Esophagus muscularis mucosa (tissue), 4 donors: ENCODE data around the gene DIP2C. TPM values are rescaled to one million over a fixed set of nuclear protein-coding genes. Genes with fewer than 3 reads are reported as not detected.
A peak's percentile ranks its signal among the peaks of the same experiment; 100 is the strongest.
"Not testable (repeated sequence)": the region's sequence is repeated elsewhere in the genome, so short reads cannot be mapped to it uniquely, and the experiment has no call there.

Source experiments
- DNase-seq: peaks from one replicate; pipeline ENCODE4 v3.0.0-alpha.2; 2017; ENCODE audit errors: extremely low spot score
- H3K27ac ChIP-seq, 4 donors: fragments of 200-600 bp; sonication (generic); replicated peaks in 1 of 4; 1 replicate in 3 of 4; 2 replicates in 1 of 4; pipeline ENCODE4 v1.5.1; 2016 to 2019; ENCODE audit warnings: mild to moderate bottlenecking in 1 of 4
- H3K27me3 ChIP-seq, 4 donors: fragments of 200-600 bp; sonication (generic); one replicate each; pipeline versions ENCODE4 v1.5.1 to v1.6.0; 2016 to 2019
- H3K36me3 ChIP-seq, 4 donors: fragments of 200-600 bp; sonication (generic); one replicate each; pipeline ENCODE4 v1.5.1; 2016 to 2019
- H3K4me1 ChIP-seq, 4 donors: fragments of 200-600 bp; sonication (generic); one replicate each; pipeline ENCODE4 v1.5.1; 2016 to 2019
- H3K4me3 ChIP-seq, 4 donors: fragments of 200-600 bp; sonication (generic); 1 replicate in 2 of 4; 2 replicates in 2 of 4; pipeline ENCODE4 v1.5.1; 2016 to 2019; ENCODE audit warnings: mild to moderate bottlenecking in 4 of 4, moderate library complexity in 1 of 4
- H3K9me3 ChIP-seq, 4 donors: fragments of 200-600 bp; sonication (generic); 1 replicate in 3 of 4; 2 replicates in 1 of 4; pipeline ENCODE4 v1.5.1; 2016 to 2019
- CTCF ChIP-seq, 3 experiments: fragments of 200-600 bp in 2 of 3; fragments of 450-650 bp in 1 of 3; sonication (generic) in 2 of 3; IDR thresholded peaks; one replicate each; pipeline ENCODE4 v1.5.1; 2017 to 2019; ENCODE audit warnings: antibody characterized with exemption in 3 of 3, mild to moderate bottlenecking in 2 of 3, moderate library complexity in 1 of 3
- EP300 ChIP-seq: sonication (generic); formaldehyde crosslinking; IDR thresholded peaks from one replicate; pipeline ENCODE4 v1.6.1; 2017; ENCODE audit warnings: antibody characterized with exemption
- POLR2A ChIP-seq: fragments of 450-650 bp; IDR thresholded peaks from one replicate; pipeline ENCODE4 v1.6.1; 2017; ENCODE audit warnings: antibody characterized with exemption, moderate library complexity, mild to moderate bottlenecking, low read depth
- POLR2AphosphoS5 ChIP-seq, 2 donors: sonication (generic); formaldehyde crosslinking; IDR thresholded peaks; one replicate each; pipeline ENCODE4 v1.6.1; 2017; ENCODE audit warnings: antibody characterized with exemption in 2 of 2
- WGBS: methylation state at CpG from one replicate; pipeline ENCODE4 v1.1.5; 2018; 5-methylcytosine and 5-hydroxymethylcytosine counted together
- intact Hi-C: fragments of 100-400 bp; cut with DNase I; formaldehyde crosslinking; loops from one replicate; pipeline ENCODE4 v1.15.1; 2023
- total RNA-seq, 4 donors: library from RNA; depleted of rRNA; stranded (reverse); fragments of >200 nt; gene quantifications; one replicate each; pipeline versions ENCODE4 v1.1.0 to v1.2.1, GENCODE V29; 2016

The DIP2C gene
- total RNA-seq, 4 donors from 2014 or later: 38.6 to 66.4 (median 55.7) TPM

- peak; percentile 53 for DNase-seq
- H3K27ac ChIP-seq: peak overlapping the region; percentile 42 to 95 (median 70)
Observed at GRCh38 chr10:680146-680545, 9.3 kb downstream of the DIP2C start.

GRCh38 chr10:679556-679955, 9.9 kb downstream of the DIP2C start:
- intact Hi-C loops: no loop called here
- H3K36me3 ChIP-seq: no peaks in the 10 kb centered on the region
- peaks cover 51 to 66% (median 64%) of the 10 kb centered on the region in 4 donors for H3K4me1 ChIP-seq
- DNase-seq: no peak
- H3K27ac ChIP-seq: peak overlapping the region; percentile 42 to 95 (median 70)
- no peaks in the 10 kb centered on the region for H3K27me3 ChIP-seq
- 92% methylated on average over 15 of the region's 15 CpGs for WGBS
- H3K9me3 ChIP-seq: no peaks in the 10 kb centered on the region
- TF ChIP-seq EP300 (no peak), POLR2AphosphoS5 (IDR thresholded peaks at IDR 0.05) (no peak), CTCF (IDR thresholded peaks at IDR 0.05) (no peak), POLR2A (no peak)
- no peak overlapping the region for H3K4me3 ChIP-seq

More at GRCh38 chr10:680146-680545, 9.3 kb downstream of the DIP2C start:
- H3K4me1 ChIP-seq: peaks cover 53 to 70% (median 69%) of the 10 kb centered on the region in 4 donors
- no peaks in the 10 kb centered on the region for H3K36me3 ChIP-seq
- TF ChIP-seq POLR2AphosphoS5 (IDR thresholded peaks at IDR 0.05) (peak in 1 of 2 donors; percentile 55), EP300 (no peak)
- 54% methylated on average over 11 of the region's 11 CpGs for WGBS
- intact Hi-C loops: loop anchor here (10.0 kb wide), 1 partner anchor 55 kb away; no protein-coding TSS in a partner anchor
- H3K27me3 ChIP-seq: no peaks in the 10 kb centered on the region
- no peaks in the 10 kb centered on the region for H3K9me3 ChIP-seq
- no peak overlapping the region for H3K4me3 ChIP-seq

- H3K36me3 ChIP-seq, H3K9me3 ChIP-seq, H3K4me3 ChIP-seq, H3K27me3 ChIP-seq, intact Hi-C loops: not testable (repeated sequence)
- Histone ChIP-seq H3K27ac (peak overlapping the region in 1 of 4 donors; percentile 59), H3K4me1 (peaks cover 43 to 63% (median 58%) of the 10 kb centered on the region in 4 donors)
- 76% methylated on average over 18 of the region's 24 CpGs for WGBS
- DNase-seq: peak; percentile 66
Observed at GRCh38 chr10:678662-679005, 10.8 kb downstream of the DIP2C start.

- Histone ChIP-seq H3K36me3 (no peaks in the 10 kb centered on the region), H3K4me1 (peaks cover 40 to 63% (median 59%) of the 10 kb centered on the region in 4 donors), H3K27ac (peak overlapping the region in 2 of 4 donors; percentile 50 to 59), H3K27me3 (no peaks in the 10 kb centered on the region), H3K4me3 (no peak overlapping the region), H3K9me3 (no peaks in the 10 kb centered on the region)
- TF ChIP-seq EP300 (no peak), POLR2AphosphoS5 (IDR thresholded peaks at IDR 0.05) (no peak), POLR2A (no peak), CTCF (IDR thresholded peaks at IDR 0.05) (no peak)
- intact Hi-C loops: no loop called here
- 78% methylated on average over 15 of the region's 22 CpGs for WGBS
- DNase-seq: peak; percentile 91
Observed at GRCh38 chr10:677750-678661, 11.5 kb downstream of the DIP2C start.

- Histone ChIP-seq H3K27me3 (no peaks in the 10 kb centered on the region), H3K36me3 (no peaks in the 10 kb centered on the region), H3K4me1 (peaks cover 38 to 66% (median 55%) of the 10 kb centered on the region in 4 donors), H3K9me3 (no peaks in the 10 kb centered on the region), H3K27ac (peak overlapping the region in 2 of 4 donors; percentile 50 to 59), H3K4me3 (no peak overlapping the region)
- intact Hi-C loops: no loop called here
- no peak for DNase-seq
- TF ChIP-seq CTCF (IDR thresholded peaks at IDR 0.05): no peak
- TF ChIP-seq EP300: no peak
- no peak for TF ChIP-seq POLR2AphosphoS5 (IDR thresholded peaks at IDR 0.05)
- TF ChIP-seq POLR2A: no peak
- WGBS: 96% methylated on average over 1 of the region's 1 CpG
Observed at GRCh38 chr10:677038-677437, 12.4 kb downstream of the DIP2C start.
